Measurements from ENCODE around the gene CSGALNACT2.

GRCh38 chr10:43190775-43191174 lies 52.5 kb downstream of the CSGALNACT2 start:
- TF ChIP-seq, protein P1, sequence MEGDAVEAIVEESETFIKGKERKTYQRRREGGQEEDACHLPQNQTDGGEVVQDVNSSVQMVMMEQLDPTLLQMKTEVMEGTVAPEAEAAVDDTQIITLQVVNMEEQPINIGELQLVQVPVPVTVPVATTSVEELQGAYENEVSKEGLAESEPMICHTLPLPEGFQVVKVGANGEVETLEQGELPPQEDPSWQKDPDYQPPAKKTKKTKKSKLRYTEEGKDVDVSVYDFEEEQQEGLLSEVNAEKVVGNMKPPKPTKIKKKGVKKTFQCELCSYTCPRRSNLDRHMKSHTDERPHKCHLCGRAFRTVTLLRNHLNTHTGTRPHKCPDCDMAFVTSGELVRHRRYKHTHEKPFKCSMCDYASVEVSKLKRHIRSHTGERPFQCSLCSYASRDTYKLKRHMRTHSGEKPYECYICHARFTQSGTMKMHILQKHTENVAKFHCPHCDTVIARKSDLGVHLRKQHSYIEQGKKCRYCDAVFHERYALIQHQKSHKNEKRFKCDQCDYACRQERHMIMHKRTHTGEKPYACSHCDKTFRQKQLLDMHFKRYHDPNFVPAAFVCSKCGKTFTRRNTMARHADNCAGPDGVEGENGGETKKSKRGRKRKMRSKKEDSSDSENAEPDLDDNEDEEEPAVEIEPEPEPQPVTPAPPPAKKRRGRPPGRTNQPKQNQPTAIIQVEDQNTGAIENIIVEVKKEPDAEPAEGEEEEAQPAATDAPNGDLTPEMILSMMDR (conservative IDR thresholded peaks at IDR 0.05; ENCODE audit: low read length), result no peak
- no peak for TF ChIP-seq EZH2phosphoT487 (IDR thresholded peaks at IDR 0.05; ENCODE audit: borderline replicate concordance, low read depth, low read length)
